Uterus (tissue), 2 donors: Measurements from ENCODE around the gene OR1J2.

ENCODE experiments used
- POLR2A ChIP-seq, 2 donors: fragments of 450-650 bp; IDR thresholded peaks; one replicate each; pipeline ENCODE4 v1.6.1; 2016; ENCODE audit warnings: antibody characterized with exemption in 2 of 2, mild to moderate bottlenecking in 1 of 2, moderate library complexity in 1 of 2
- TF ChIP-seq, protein P1 (sequence below), 4 experiments: fragments of 200-600 bp in 2 of 4; fragments of 450-650 bp in 2 of 4; sonication (generic) in 2 of 4; IDR thresholded peaks; one replicate each; pipeline ENCODE4 v1.5.1; 2016 to 2019; ENCODE audit warnings: antibody characterized with exemption in 4 of 4, mild to moderate bottlenecking in 2 of 4, moderate library complexity in 1 of 4

- TF ChIP-seq, protein P1, sequence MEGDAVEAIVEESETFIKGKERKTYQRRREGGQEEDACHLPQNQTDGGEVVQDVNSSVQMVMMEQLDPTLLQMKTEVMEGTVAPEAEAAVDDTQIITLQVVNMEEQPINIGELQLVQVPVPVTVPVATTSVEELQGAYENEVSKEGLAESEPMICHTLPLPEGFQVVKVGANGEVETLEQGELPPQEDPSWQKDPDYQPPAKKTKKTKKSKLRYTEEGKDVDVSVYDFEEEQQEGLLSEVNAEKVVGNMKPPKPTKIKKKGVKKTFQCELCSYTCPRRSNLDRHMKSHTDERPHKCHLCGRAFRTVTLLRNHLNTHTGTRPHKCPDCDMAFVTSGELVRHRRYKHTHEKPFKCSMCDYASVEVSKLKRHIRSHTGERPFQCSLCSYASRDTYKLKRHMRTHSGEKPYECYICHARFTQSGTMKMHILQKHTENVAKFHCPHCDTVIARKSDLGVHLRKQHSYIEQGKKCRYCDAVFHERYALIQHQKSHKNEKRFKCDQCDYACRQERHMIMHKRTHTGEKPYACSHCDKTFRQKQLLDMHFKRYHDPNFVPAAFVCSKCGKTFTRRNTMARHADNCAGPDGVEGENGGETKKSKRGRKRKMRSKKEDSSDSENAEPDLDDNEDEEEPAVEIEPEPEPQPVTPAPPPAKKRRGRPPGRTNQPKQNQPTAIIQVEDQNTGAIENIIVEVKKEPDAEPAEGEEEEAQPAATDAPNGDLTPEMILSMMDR (IDR thresholded peaks at IDR 0.05), result peak in 2 of 4 experiments; percentile 12 to 41
- no peak for TF ChIP-seq POLR2A (IDR thresholded peaks at IDR 0.05)
Observed at GRCh38 chr9:122498883-122499288, 11.7 kb upstream of the OR1J2 start.
